Fibroblast of the aortic adventitia (primary cell): ENCODE data around the gene CPSF3. TPM values are rescaled to one million over a fixed set of nuclear protein-coding genes. Genes with fewer than 3 reads are reported as not detected.

Source experiments
- DNase-seq: peaks from one replicate; pipeline ENCODE4 v3.0.0-alpha.2; 2010; ENCODE audit warnings: low read depth
- H3K4me3 ChIP-seq: 2 replicates; pipeline ENCODE4 v1.5.1; 2011; ENCODE audit warnings: low read depth, mild to moderate bottlenecking, control low read depth, low read length, moderate library complexity
- CTCF ChIP-seq: IDR thresholded peaks from 2 replicates; pipeline ENCODE4 v1.5.1; 2011; ENCODE audit warnings: mild to moderate bottlenecking, low read length, control low read depth, inconsistent platforms; ENCODE audit not compliant: insufficient read depth
- total RNA-seq: library from RNA; depleted of rRNA; stranded (reverse); fragments of >200 nt; gene quantifications from 2 replicates; pipeline ENCODE4 v1.2.3, GENCODE V29; 2012; ENCODE audit warnings: low replicate concordance

Gene CPSF3
- total RNA-seq, 1 donor: 62.2 TPM

GRCh38 chr2:9388950-9389911 is 34.2 kb upstream of the CPSF3 start:
- no peak for TF ChIP-seq CTCF
- no peak overlapping the region for H3K4me3 ChIP-seq
- DNase-seq: no peak

- TF ChIP-seq CTCF: no peak
- no peak for DNase-seq
- H3K4me3 ChIP-seq: no peak overlapping the region
Measured at GRCh38 chr2:9390151-9390850, 33.2 kb upstream of the CPSF3 start.

GRCh38 chr2:9390991-9391390 is 32.5 kb upstream of the CPSF3 start:
- TF ChIP-seq CTCF: no peak
- no peak overlapping the region for H3K4me3 ChIP-seq
- DNase-seq: no peak

GRCh38 chr2:9391961-9392720 is 31.3 kb upstream of the CPSF3 start:
- H3K4me3 ChIP-seq: no peak overlapping the region
- TF ChIP-seq CTCF: no peak
- no peak for DNase-seq

GRCh38 chr2:9392898-9393765 is 30.3 kb upstream of the CPSF3 start:
- H3K4me3 ChIP-seq: no peak overlapping the region
- no peak for TF ChIP-seq CTCF
- peak; percentile 48 for DNase-seq

GRCh38 chr2:9394816-9395215 is 28.6 kb upstream of the CPSF3 start:
- TF ChIP-seq CTCF: no peak
- DNase-seq: no peak
- no peak overlapping the region for H3K4me3 ChIP-seq
